Ovary (tissue), 9 donors: ENCODE measurements around the gene UNC13D. TPM values are rescaled to one million over a fixed set of nuclear protein-coding genes. Genes with fewer than 3 reads are reported as not detected.
"Not testable (repeated sequence)": the region's sequence is repeated elsewhere in the genome, so short reads cannot be mapped to it uniquely, and the experiment has no call there.

ENCODE experiments used
- DNase-seq, 5 donors: peaks; one replicate each; pipeline ENCODE4 v3.0.0-alpha.2; 2019 to 2020
- H3K27ac ChIP-seq, 2 donors: fragments of 200-600 bp; one replicate each; pipeline versions ENCODE4 v1.5.1 to v1.8.0; 2019 to 2022
- H3K27me3 ChIP-seq: fragments of 200-600 bp; one replicate; pipeline ENCODE4 v1.8.0; 2022
- H3K36me3 ChIP-seq: fragments of 200-600 bp; sonication (generic); one replicate; pipeline ENCODE4 v1.5.1; 2019
- H3K4me1 ChIP-seq: one replicate; pipeline ENCODE4 v1.8.1; 2013; ENCODE audit warnings: mild to moderate bottlenecking, moderate library complexity; ENCODE audit not compliant: insufficient read depth
- H3K4me3 ChIP-seq: fragments of 200-600 bp; sonication (generic); one replicate; pipeline ENCODE4 v1.5.1; 2017
- H3K9me3 ChIP-seq, 2 donors: fragments of 200-600 bp in 1 of 2; sonication (generic) in 1 of 2; one replicate each; pipeline versions ENCODE4 v1.5.1 to v1.8.1; 2013 to 2019; ENCODE audit warnings: mild to moderate bottlenecking in 1 of 2, moderate library complexity in 1 of 2
- EP300 ChIP-seq: sonication (generic); formaldehyde crosslinking; IDR thresholded peaks from one replicate; pipeline ENCODE4 v1.6.1; 2017; ENCODE audit warnings: antibody characterized with exemption
- POLR2A ChIP-seq: fragments of 450-650 bp; IDR thresholded peaks from one replicate; pipeline ENCODE4 v1.6.1; 2017; ENCODE audit warnings: antibody characterized with exemption, mild to moderate bottlenecking, moderate library complexity
- WGBS, 3 donors: extraction: QIAGEN DNeasy Blood & Tissue Kit in 1 of 3; methylation state at CpG; one replicate each; pipeline versions ENCODE4 v1.1.5 to v1.1.7; 2013 to 2017; 5-methylcytosine and 5-hydroxymethylcytosine counted together
- intact Hi-C, 4 donors: fragments of 100-400 bp; cut with DNase I; formaldehyde crosslinking; loops; one replicate each; pipeline versions ENCODE4 v1.11.0 to v1.15.1; 2022 to 2023
- polyA plus RNA-seq, 2 donors: library from polyadenylated mRNA; stranded (reverse); fragments of 200-250 nt in 1 of 2; fragments of 350-450 nt in 1 of 2; fragmentation: Illumina TruSeq in 1 of 2; extraction: RNeasy Lipid Tissue Mini Kit (QIAGEN cat#74804) in 1 of 2; gene quantifications; one replicate each; pipeline ENCODE4 v1.2.3, GENCODE V29; 2013 to 2014
- total RNA-seq, 7 donors: library from RNA; depleted of rRNA in 2 of 7; stranded (reverse); fragments of >200 nt in 2 of 7; fragmentation: NEBNext Ultra II Directional in 3 of 7; extraction: Animal tissue kit (Norgen Biotek cat#: 25700) in 3 of 7; gene quantifications; one replicate each; pipeline versions ENCODE4 v1.1.0 to v1.2.4, GENCODE V29; 2016 to 2023
- TF ChIP-seq, protein P1 (sequence below), 3 donors: fragments of 450-650 bp in 2 of 3; fragments of 200-600 bp in 1 of 3; IDR thresholded peaks; one replicate each; pipeline versions ENCODE4 v1.5.1 to v1.8.0; 2016 to 2022; ENCODE audit warnings: antibody characterized with exemption in 3 of 3, mild to moderate bottlenecking in 1 of 3
- donor health status: DM: no; HTN: no; CAD: no; lungs with moderate emphysema.
- donor health status: DM: no; HTN: no; CAD: no.
- donor health status: Bipolar disorder and iron deficiency.
- donor health status: DM: yes; HTN: yes; CAD: no.
- donor health status: DM: no; HTN: no; CAD: no.
- donor health status: DM: yes; HTN: yes; CAD: no.

The UNC13D gene
- total and polyA plus RNA-seq, 9 donors = 8.9 to 24.9 (median 14.1) TPM

DNA sequence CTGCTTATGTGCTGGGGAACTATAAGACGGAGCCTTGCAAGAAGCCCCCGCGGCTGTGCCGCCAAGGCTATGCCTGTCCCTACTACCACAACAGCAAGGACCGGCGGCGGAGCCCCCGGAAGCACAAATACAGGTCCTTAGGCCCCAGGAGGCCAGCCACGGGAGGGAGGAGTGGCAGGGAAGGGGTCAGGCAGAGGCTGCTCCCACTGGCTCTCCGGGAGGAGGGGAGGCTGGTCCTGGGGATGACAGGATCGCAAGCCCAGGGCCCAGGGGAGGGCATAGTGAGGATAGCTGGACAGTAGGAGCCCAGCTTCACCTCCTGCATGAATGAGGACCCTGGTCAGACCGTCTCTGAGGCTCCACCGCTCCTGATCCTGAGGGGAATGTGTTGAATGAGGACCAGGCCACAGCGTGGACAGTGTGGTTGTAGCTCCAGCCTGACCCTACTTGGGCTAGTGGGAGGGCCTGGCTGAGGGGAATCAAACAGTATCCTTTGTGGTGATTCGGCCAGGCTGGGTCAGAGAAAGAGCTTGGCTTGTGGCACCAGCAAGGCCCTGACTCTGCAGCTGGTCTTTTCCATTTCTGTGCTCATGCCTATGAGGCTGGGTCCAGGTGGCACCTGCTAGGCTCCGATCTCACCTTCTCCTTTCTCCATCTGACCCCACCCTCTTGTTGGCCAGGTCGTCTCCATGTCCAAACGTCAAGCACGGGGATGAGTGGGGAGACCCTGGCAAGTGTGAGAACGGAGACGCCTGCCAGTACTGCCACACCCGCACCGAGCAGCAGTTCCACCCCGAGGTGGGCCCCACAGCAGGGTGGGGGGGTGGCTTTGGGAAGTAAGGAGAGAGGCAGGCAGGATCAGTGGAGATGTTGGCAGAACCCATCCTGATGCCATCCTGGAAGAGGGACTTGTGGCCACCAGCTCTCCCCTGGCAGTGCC, 30.9 kb downstream of the UNC13D start:
- Histone ChIP-seq H3K36me3 (no peaks in the 10 kb centered on the region), H3K27ac (no peak overlapping the region), H3K27me3 (no peaks in the 10 kb centered on the region), H3K4me3 (no peak overlapping the region), H3K9me3 (no peaks in the 10 kb centered on the region), H3K4me1 (no peaks in the 10 kb centered on the region)
- no peak for TF ChIP-seq EP300
- intact Hi-C loops = no loop called here
- 74 to 81% (median 78%) methylated on average over 24 of the region's 24 CpGs for WGBS, 3 donors
- DNase-seq = peak in 1 of 5 donors; percentile 18

DNA sequence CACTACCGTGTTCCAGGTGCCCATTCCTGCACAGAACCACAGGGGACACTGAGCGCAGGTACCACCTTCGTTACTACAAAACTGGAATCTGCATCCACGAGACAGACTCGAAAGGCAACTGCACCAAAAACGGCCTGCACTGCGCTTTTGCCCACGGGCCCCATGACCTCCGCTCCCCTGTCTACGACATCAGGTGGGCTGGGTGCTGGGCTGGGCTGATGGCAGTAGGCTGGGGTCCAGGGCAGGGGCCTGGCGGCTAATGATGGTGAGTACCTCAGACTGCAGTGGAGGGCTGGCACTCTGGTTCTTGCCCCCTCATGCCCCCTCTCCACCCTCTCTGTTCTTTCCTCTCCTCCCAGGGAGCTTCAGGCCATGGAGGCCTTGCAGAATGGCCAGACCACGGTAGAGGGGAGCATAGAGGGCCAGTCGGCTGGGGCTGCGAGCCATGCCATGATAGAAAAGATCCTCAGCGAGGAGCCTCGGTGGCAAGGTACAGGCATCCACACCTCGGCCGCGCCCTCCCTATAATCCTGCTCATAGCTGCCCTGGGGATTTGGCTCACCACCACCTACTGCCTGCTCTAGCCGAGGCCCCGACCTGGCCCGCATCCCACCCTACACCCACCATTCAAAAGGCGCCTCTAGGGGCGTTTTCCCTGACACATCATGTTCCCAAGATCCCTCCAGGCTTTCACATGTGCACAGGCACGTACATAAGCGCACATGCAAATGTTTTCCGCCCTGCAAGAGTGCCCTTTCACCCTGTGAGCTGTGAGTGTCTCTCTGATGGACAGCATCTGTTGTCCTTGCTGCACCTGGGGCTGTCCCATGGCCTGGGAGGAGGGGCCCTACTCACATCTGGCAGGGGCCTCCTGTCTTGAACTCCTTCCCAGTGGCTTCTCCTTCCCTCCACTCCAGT, 31.8 kb downstream of the UNC13D start:
- Histone ChIP-seq H3K27me3 (no peaks in the 10 kb centered on the region), H3K4me3 (no peak overlapping the region), H3K9me3 (no peaks in the 10 kb centered on the region), H3K36me3 (no peaks in the 10 kb centered on the region), H3K27ac (no peak overlapping the region), H3K4me1 (no peaks in the 10 kb centered on the region)
- 69 to 76% (median 70%) methylated on average over 27 of the region's 27 CpGs for WGBS, 3 donors
- intact Hi-C loops = no loop called here
- TF ChIP-seq POLR2A (no peak), EP300 (no peak)
- TF ChIP-seq, protein P1, sequence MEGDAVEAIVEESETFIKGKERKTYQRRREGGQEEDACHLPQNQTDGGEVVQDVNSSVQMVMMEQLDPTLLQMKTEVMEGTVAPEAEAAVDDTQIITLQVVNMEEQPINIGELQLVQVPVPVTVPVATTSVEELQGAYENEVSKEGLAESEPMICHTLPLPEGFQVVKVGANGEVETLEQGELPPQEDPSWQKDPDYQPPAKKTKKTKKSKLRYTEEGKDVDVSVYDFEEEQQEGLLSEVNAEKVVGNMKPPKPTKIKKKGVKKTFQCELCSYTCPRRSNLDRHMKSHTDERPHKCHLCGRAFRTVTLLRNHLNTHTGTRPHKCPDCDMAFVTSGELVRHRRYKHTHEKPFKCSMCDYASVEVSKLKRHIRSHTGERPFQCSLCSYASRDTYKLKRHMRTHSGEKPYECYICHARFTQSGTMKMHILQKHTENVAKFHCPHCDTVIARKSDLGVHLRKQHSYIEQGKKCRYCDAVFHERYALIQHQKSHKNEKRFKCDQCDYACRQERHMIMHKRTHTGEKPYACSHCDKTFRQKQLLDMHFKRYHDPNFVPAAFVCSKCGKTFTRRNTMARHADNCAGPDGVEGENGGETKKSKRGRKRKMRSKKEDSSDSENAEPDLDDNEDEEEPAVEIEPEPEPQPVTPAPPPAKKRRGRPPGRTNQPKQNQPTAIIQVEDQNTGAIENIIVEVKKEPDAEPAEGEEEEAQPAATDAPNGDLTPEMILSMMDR (IDR thresholded peaks at IDR 0.05) = no peak
- peak in 1 of 5 donors; percentile 21 for DNase-seq

DNA sequence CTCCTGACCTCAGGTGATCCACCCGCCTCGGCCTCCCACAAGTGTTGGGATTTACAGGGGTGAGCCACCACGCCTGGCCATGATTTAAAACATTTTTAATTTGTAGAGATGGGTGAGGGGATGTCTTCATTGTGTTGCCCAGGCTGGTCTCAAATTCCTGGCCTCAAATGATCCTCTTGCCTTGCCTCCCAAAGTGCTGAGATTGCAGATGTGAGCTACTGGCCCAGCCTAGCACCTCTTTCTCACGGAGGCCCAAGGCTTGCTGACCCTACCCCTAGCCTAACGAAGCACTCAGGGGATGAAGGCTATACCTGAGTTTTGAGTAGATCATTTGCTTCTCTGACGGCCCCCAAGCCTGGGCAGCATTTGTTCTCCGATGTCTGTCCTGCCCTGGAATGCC, 33.0 kb downstream of the UNC13D start:
- Histone ChIP-seq H3K9me3 (no peaks in the 10 kb centered on the region), H3K4me1 (no peaks in the 10 kb centered on the region), H3K27me3 (no peaks in the 10 kb centered on the region), H3K27ac (no peak overlapping the region), H3K4me3 (no peak overlapping the region), H3K36me3 (no peaks in the 10 kb centered on the region)
- TF ChIP-seq POLR2A (no peak), EP300 (no peak)
- TF ChIP-seq, protein P1 (IDR thresholded peaks at IDR 0.05) = no peak
- peak in 1 of 5 donors; percentile 6 for DNase-seq
- 88 to 95% (median 91%) methylated on average over 7 of the region's 7 CpGs for whole genome bisulfite sequencing, 3 donors
- intact Hi-C loops = no loop called here

DNA sequence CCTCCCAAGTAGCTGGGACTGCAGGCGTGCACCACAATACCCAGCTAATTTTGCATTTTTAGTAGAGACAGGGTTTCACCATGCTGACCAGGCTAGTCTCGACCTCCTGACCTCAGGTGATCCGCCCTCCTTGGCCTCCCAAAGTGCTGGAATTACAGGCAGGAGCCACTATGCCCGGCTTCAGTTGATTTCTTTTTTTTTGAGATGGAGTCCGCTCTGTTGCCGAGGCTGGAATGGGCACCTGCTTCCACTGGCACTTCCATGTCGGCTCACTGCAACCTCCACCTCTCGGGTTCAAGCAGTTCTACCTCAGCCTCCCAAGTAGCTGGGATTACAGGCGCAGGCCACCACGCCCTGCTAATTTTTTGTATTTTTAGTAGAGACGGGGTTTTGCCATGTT, 33.4 kb downstream of the UNC13D start:
- H3K4me3 ChIP-seq, H3K27ac ChIP-seq, H3K27me3 ChIP-seq, H3K9me3 ChIP-seq, intact Hi-C loops, H3K36me3 ChIP-seq, H3K4me1 ChIP-seq: not testable (repeated sequence)
- 94 to 97% (median 95%) methylated on average over 11 of the region's 11 CpGs for WGBS, 3 donors
- peak in 2 of 5 donors; percentile 7 to 29 for DNase-seq

DNA sequence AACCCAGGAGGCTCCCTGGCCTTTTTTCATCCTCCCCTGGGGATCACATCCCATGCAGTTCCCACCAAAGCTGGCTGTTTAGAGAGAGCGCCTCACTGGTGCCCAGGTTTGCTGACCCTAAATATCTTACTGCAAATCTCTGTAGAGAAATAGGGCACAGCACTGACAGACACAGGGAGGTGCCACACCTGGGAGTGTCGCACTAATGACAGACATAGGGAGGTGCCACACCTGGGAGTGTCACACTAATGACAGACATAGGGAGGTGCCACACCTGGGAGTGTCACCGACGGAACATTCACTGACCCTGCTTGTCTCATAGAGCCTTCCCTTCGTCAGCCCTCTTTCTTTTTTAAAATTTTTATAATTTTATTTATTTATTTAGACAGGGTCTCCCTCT, 34.0 kb downstream of the UNC13D start:
- H3K36me3 ChIP-seq = no peaks in the 10 kb centered on the region
- intact Hi-C loops = no loop called here
- TF ChIP-seq POLR2A (no peak), EP300 (no peak)
- TF ChIP-seq, protein P1 (IDR thresholded peaks at IDR 0.05) = no peak
- no peaks in the 10 kb centered on the region for H3K4me1 ChIP-seq
- peak in 1 of 5 donors; percentile 9 for DNase-seq
- H3K4me3 ChIP-seq = no peak overlapping the region
- H3K9me3 ChIP-seq = no peaks in the 10 kb centered on the region
- 93 to 98% (median 97%) methylated on average over 5 of the region's 5 CpGs for WGBS, 3 donors
- no peak overlapping the region for H3K27ac ChIP-seq
- H3K27me3 ChIP-seq = no peaks in the 10 kb centered on the region
